DND-41 (cell line): ENCODE measurements around the gene FBXW5.

Experiments used
- ATAC-seq: fragments of 200-7000 bp; cut with Tn5 transposase; 3 replicates; pipeline ENCODE4 v1.9.1; 2021; ENCODE audit warnings: low read depth; ENCODE audit not compliant: insufficient read depth
- DNase-seq: peaks from one replicate; pipeline ENCODE4 v3.0.0-alpha.2; 2020
- H2AFZ ChIP-seq: 2 replicates; pipeline ENCODE4 v1.6.0; 2012; ENCODE audit warnings: low read depth, low read length
- H3K27ac ChIP-seq: 2 replicates; pipeline ENCODE4 v1.5.1; 2012; ENCODE audit warnings: low read length, inconsistent platforms
- H3K27me3 ChIP-seq: fragments of 200-600 bp; sonication (generic); 2 replicates; pipeline ENCODE4 v1.6.0; 2012; ENCODE audit warnings: low read length, mild to moderate bottlenecking, inconsistent platforms; ENCODE audit not compliant: insufficient read depth, poor library complexity
- H3K36me3 ChIP-seq: 2 replicates; pipeline ENCODE4 v1.5.1; 2012; ENCODE audit warnings: low read length, inconsistent platforms; ENCODE audit not compliant: insufficient read depth
- H3K4me1 ChIP-seq: 2 replicates; pipeline ENCODE4 v1.5.1; 2012; ENCODE audit warnings: mild to moderate bottlenecking, low read length; ENCODE audit not compliant: insufficient read depth
- H3K4me2 ChIP-seq: 2 replicates; pipeline ENCODE4 v1.6.0; 2012; ENCODE audit warnings: mild to moderate bottlenecking, moderate library complexity, low read length, inconsistent platforms; ENCODE audit not compliant: insufficient read depth
- H3K4me3 ChIP-seq, 2 experiments: fragments of 200-600 bp in 1 of 2; shearing (Covaris generic) in 1 of 2; 2 replicates each; pipeline ENCODE4 v1.5.1; 2012 to 2016; ENCODE audit warnings: inconsistent platforms in 2 of 2, low read length in 2 of 2, mild to moderate bottlenecking in 2 of 2, low read depth in 1 of 2, moderate library complexity in 1 of 2
- H3K79me2 ChIP-seq: 2 replicates; pipeline ENCODE4 v1.6.0; 2012; ENCODE audit warnings: low read length, inconsistent platforms; ENCODE audit not compliant: insufficient read depth
- H3K9ac ChIP-seq: 2 replicates; pipeline ENCODE4 v1.6.0; 2012; ENCODE audit warnings: low read depth, mild to moderate bottlenecking, inconsistent platforms, low read length, moderate library complexity
- H3K9me3 ChIP-seq: 2 replicates; pipeline ENCODE4 v1.5.1; 2012; ENCODE audit warnings: low read length, moderate library complexity, mild to moderate bottlenecking, inconsistent platforms; ENCODE audit not compliant: insufficient read depth, severe bottlenecking
- H4K20me1 ChIP-seq: 2 replicates; pipeline ENCODE4 v1.6.0; 2012; ENCODE audit warnings: low read length; ENCODE audit not compliant: insufficient read depth
- EZH2 ChIP-seq: IDR thresholded peaks from 3 replicates; pipeline ENCODE4 v1.6.1; 2012; ENCODE audit warnings: borderline replicate concordance, low read depth, mild to moderate bottlenecking, moderate library complexity, low read length, inconsistent platforms; ENCODE audit not compliant: severe bottlenecking
- TF ChIP-seq, protein P1 (sequence below): IDR thresholded peaks from 2 replicates; pipeline ENCODE4 v1.5.1; 2012; ENCODE audit warnings: borderline replicate concordance, low read length, moderate library complexity, mild to moderate bottlenecking; ENCODE audit not compliant: poor library complexity, severe bottlenecking; ENCODE audit errors: extremely low read depth

The FBXW5 gene

DNA sequence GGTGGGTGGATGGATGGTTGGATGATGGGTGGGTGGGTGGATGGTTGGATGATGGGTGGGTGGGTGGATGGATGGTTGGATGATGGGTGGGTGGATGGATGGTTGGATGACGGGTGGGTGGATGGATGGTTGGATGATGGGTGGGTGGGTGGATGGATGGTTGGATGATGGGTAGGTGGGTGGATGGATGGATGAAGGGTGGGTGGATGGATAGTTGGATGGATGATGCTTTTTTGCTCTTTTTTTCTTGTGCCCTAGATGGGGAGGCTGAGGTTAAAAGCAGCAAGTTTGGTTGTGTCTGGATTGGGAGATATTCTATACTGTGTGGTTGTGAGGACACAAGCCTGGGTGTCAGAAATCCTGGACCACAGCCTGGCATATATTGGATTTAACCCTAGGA, 12.9 kb upstream of the FBXW5 start:
- DNase-seq (no peak), ATAC-seq (no peak)
- no peaks in the 10 kb centered on the region for H3K4me1 ChIP-seq
- no peaks in the 10 kb centered on the region for H4K20me1 ChIP-seq
- no peak overlapping the region for H3K4me2 ChIP-seq
- H3K36me3 ChIP-seq = no peaks in the 10 kb centered on the region
- no peak for TF ChIP-seq EZH2
- TF ChIP-seq, protein P1, sequence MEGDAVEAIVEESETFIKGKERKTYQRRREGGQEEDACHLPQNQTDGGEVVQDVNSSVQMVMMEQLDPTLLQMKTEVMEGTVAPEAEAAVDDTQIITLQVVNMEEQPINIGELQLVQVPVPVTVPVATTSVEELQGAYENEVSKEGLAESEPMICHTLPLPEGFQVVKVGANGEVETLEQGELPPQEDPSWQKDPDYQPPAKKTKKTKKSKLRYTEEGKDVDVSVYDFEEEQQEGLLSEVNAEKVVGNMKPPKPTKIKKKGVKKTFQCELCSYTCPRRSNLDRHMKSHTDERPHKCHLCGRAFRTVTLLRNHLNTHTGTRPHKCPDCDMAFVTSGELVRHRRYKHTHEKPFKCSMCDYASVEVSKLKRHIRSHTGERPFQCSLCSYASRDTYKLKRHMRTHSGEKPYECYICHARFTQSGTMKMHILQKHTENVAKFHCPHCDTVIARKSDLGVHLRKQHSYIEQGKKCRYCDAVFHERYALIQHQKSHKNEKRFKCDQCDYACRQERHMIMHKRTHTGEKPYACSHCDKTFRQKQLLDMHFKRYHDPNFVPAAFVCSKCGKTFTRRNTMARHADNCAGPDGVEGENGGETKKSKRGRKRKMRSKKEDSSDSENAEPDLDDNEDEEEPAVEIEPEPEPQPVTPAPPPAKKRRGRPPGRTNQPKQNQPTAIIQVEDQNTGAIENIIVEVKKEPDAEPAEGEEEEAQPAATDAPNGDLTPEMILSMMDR = no peak
- H3K79me2 ChIP-seq = no peaks in the 10 kb centered on the region
- H3K9ac ChIP-seq = no peak overlapping the region
- H2AFZ ChIP-seq = no peak overlapping the region
- H3K9me3 ChIP-seq = no peaks in the 10 kb centered on the region
- H3K27ac ChIP-seq = no peak overlapping the region
- no peak overlapping the region for H3K4me3 ChIP-seq
- no peaks in the 10 kb centered on the region for H3K27me3 ChIP-seq

DNA sequence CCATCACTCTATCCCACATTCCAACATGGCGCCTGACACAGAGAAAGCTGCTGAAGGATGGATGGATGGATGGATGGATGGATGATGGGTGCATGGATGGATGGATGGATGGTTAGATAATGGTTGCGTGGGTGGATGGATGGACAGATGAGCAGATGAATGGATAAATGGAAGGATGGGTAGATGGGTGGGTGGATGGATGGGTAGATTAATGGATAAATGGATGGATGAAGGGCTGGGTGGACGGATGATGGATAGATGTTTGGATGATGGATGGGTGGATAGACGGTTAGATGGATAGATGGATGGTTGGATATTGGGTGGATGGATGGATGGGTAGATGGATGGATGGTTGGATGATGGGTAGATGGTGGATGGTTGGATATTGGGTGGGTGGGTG, 12.1 kb upstream of the FBXW5 start:
- Histone ChIP-seq H3K4me2 (no peak overlapping the region), H3K79me2 (no peaks in the 10 kb centered on the region), H3K4me1 (no peaks in the 10 kb centered on the region), H3K9me3 (no peaks in the 10 kb centered on the region), H3K36me3 (no peaks in the 10 kb centered on the region), H3K27ac (no peak overlapping the region), H4K20me1 (no peaks in the 10 kb centered on the region), H2AFZ (no peak overlapping the region), H3K9ac (no peak overlapping the region), H3K27me3 (no peaks in the 10 kb centered on the region), H3K4me3 (no peak overlapping the region)
- no peak for TF ChIP-seq EZH2
- ATAC-seq = no peak
- DNase-seq = no peak

DNA sequence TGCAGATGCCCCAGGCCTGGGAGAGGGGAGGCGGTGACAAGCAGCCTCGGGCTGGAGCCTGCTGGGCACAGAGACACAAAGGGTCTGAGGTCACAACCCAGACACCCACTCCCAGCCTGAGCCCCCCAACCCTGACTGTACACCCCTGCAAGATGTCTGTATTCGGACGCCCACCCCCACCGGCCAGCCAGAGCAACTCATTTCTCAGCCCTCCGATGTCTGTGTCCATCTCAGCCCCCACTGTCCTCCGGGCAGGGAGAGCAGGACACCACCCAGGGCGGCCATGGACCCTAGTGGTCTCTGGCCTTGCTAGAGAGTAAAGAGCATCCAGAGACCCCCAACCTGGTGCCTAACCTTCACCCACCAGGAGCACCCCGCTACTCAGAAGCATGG, 11.4 kb upstream of the FBXW5 start:
- Histone ChIP-seq H3K9ac (no peak overlapping the region), H3K4me3 (no peak overlapping the region), H3K36me3 (no peaks in the 10 kb centered on the region), H3K9me3 (no peaks in the 10 kb centered on the region), H2AFZ (no peak overlapping the region), H4K20me1 (no peaks in the 10 kb centered on the region), H3K27me3 (no peaks in the 10 kb centered on the region), H3K79me2 (no peaks in the 10 kb centered on the region), H3K4me2 (no peak overlapping the region), H3K4me1 (no peaks in the 10 kb centered on the region), H3K27ac (no peak overlapping the region)
- no peak for TF ChIP-seq EZH2
- TF ChIP-seq, protein P1 = no peak
- ATAC-seq (no peak), DNase-seq (no peak)

DNA sequence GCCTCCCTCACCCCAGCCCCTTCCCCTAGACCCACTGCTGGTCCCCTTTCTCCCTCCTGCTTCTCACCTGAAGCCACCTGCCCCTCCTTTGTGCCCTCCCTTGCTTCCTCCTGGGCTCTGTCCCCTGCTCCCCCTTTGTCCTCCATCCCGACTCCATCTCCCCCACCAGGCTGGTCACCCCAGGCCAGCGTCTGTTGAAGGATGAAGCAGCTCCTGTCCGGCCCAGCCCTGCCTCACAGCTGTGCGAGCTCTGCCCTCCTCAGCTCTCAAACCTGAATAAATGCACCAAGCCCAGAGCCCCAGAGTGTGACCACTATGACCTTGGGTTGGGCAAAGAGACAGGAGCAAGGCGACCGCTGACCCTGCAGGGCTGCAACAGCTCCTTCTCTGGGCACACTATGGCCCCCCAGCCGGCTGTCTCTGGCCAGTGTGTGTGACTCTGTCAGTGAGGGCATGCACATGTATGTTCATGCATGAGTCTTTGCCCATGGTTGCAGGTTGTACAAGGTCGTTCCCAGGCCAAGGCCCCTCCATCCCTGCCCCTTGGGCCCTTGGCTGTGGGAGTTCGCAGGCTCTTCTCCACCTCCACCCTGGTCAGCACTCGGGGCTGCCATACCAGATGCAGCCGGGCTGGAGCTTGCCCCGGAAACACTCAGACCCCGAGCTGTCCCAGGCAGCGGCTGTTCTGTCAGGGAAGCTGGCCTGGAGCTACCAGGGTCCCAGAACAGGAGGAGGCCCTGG, 10.8 kb upstream of the FBXW5 start:
- no peak overlapping the region for H2AFZ ChIP-seq
- TF ChIP-seq, protein P1 = no peak
- H3K36me3 ChIP-seq = no peaks in the 10 kb centered on the region
- H3K4me2 ChIP-seq = no peak overlapping the region
- DNase-seq (no peak), ATAC-seq (no peak)
- no peaks in the 10 kb centered on the region for H3K9me3 ChIP-seq
- H3K27me3 ChIP-seq = no peaks in the 10 kb centered on the region
- H3K27ac ChIP-seq = no peak overlapping the region
- H3K4me1 ChIP-seq = peaks cover 5% of the 10 kb centered on the region
- no peak overlapping the region for H3K4me3 ChIP-seq
- no peaks in the 10 kb centered on the region for H3K79me2 ChIP-seq
- no peak overlapping the region for H3K9ac ChIP-seq
- H4K20me1 ChIP-seq = no peaks in the 10 kb centered on the region
